Mucosa of gallbladder (tissue), 1 donor: ENCODE measurements around the gene RHBDD2. TPM values are rescaled to one million over a fixed set of nuclear protein-coding genes. Genes with fewer than 3 reads are reported as not detected.
"Not testable (repeated sequence)": the region's sequence is repeated elsewhere in the genome, so short reads cannot be mapped to it uniquely, and the experiment has no call there.

ENCODE experiments used
- DNase-seq: peaks from one replicate; pipeline ENCODE4 v3.0.0-alpha.2; 2020; ENCODE audit warnings: low spot score
- total RNA-seq: library from RNA; stranded (reverse); gene quantifications from one replicate; pipeline ENCODE4 v1.2.1, GENCODE V29; 2021
- donor health status: DM: no; HTN: no; CAD: no.

RHBDD2 gene
- total RNA-seq = 56.4 TPM

- DNase-seq = peak; percentile 97
These were observed at the start of gene RHBDD2 for GRCh38 chr7:75878769-75879611. Gene RHBDD2, plus strand, starts transcription at chr7:75879034. Its CDS starts 49 bp downstream, at chr7:75879083.

- not testable (repeated sequence) for DNase-seq
These were observed 49.2 kb upstream of the RHBDD2 start for GRCh38 chr7:75829656-75830055.

GRCh38 chr7:75830978-75831377 lies 47.9 kb upstream of the RHBDD2 start:
- DNase-seq = no peak

GRCh38 chr7:75833662-75834061 lies 45.2 kb upstream of the RHBDD2 start:
- DNase-seq = not testable (repeated sequence)

- DNase-seq = no peak
These were observed 43.0 kb upstream of the RHBDD2 start for GRCh38 chr7:75835688-75836285.

GRCh38 chr7:75836798-75837197 lies 42.0 kb upstream of the RHBDD2 start:
- DNase-seq = no peak

GRCh38 chr7:75838281-75838930 lies 40.4 kb upstream of the RHBDD2 start:
- DNase-seq = not testable (repeated sequence)

GRCh38 chr7:75840029-75840428 lies 38.8 kb upstream of the RHBDD2 start:
- no peak for DNase-seq

- DNase-seq = peak; percentile 36
These were observed 35.9 kb upstream of the RHBDD2 start for GRCh38 chr7:75842836-75843446.

GRCh38 chr7:75843613-75844116 lies 35.2 kb upstream of the RHBDD2 start:
- no peak for DNase-seq

GRCh38 chr7:75844158-75844557 lies 34.7 kb upstream of the RHBDD2 start:
- no peak for DNase-seq

GRCh38 chr7:75845132-75845531 lies 33.7 kb upstream of the RHBDD2 start:
- DNase-seq = not testable (repeated sequence)

GRCh38 chr7:75847707-75848106 lies 31.1 kb upstream of the RHBDD2 start:
- DNase-seq = no peak

- no peak for DNase-seq
These were observed 29.3 kb upstream of the RHBDD2 start for GRCh38 chr7:75849573-75849972.

GRCh38 chr7:75850235-75850634 lies 28.6 kb upstream of the RHBDD2 start:
- DNase-seq = no peak

- no peak for DNase-seq
These were observed 24.6 kb upstream of the RHBDD2 start for GRCh38 chr7:75854233-75854632.

GRCh38 chr7:75854813-75855345 lies 24.0 kb upstream of the RHBDD2 start:
- DNase-seq = not testable (repeated sequence)

GRCh38 chr7:75856536-75856935 lies 22.3 kb upstream of the RHBDD2 start:
- no peak for DNase-seq

GRCh38 chr7:75858410-75858809 lies 20.4 kb upstream of the RHBDD2 start:
- DNase-seq = no peak

GRCh38 chr7:75861636-75862035 lies 17.2 kb upstream of the RHBDD2 start:
- DNase-seq = peak; percentile 22

- DNase-seq = not testable (repeated sequence)
These were observed 14.6 kb upstream of the RHBDD2 start for GRCh38 chr7:75864251-75864650.

GRCh38 chr7:75866114-75866488 lies 12.7 kb upstream of the RHBDD2 start:
- DNase-seq = no peak
